Activated CD4-positive, alpha-beta T cell treated with anti-CD3 and anti-CD28 coated beads, Interleukin-2, amount 10 ng/mL, durations not matched to agents 7 days and 5 days (primary cell): ENCODE data around the gene IL36B. TPM values are rescaled to one million over a fixed set of nuclear protein-coding genes. Genes with fewer than 3 reads are reported as not detected.

Experiments
- CTCF ChIA-PET: fragments of 350-600 bp; sonication (Branson Sonifier 250); formaldehyde crosslinking; loops from one replicate; lab custom pipeline; 2021; ENCODE audit warnings: antibody characterized with exemption; lab: Charles Lee
- POLR2A ChIA-PET: fragments of 350-600 bp; sonication (Branson Sonifier 250); formaldehyde crosslinking; loops from one replicate; lab custom pipeline; 2021; ENCODE audit warnings: antibody characterized with exemption; lab: Charles Lee
- DNase-seq: peaks from one replicate; pipeline ENCODE4 v3.0.0-alpha.2; 2020
- H3K27ac Mint-ChIP-seq: one replicate; pipeline ENCODE4 v1.8.0; 2021; ENCODE audit warnings: mild to moderate bottlenecking, moderate library complexity, mixed read lengths
- H3K27me3 Mint-ChIP-seq: one replicate; pipeline ENCODE4 v1.8.0; 2021; ENCODE audit warnings: mixed read lengths
- H3K36me3 Mint-ChIP-seq: one replicate; pipeline ENCODE4 v1.8.0; 2021; ENCODE audit warnings: low read depth, mixed read lengths
- H3K4me1 Mint-ChIP-seq: one replicate; pipeline ENCODE4 v1.8.0; 2021; ENCODE audit warnings: mixed read lengths
- H3K4me3 Mint-ChIP-seq: one replicate; pipeline ENCODE4 v1.8.0; 2021; ENCODE audit warnings: mild to moderate bottlenecking, moderate library complexity, mixed read lengths
- H3K9me3 Mint-ChIP-seq: one replicate; pipeline ENCODE4 v1.8.0; 2021; ENCODE audit warnings: mixed read lengths
- total RNA-seq, 2 experiments: library from RNA; stranded (reverse); gene quantifications; one replicate each; pipeline ENCODE4 v1.2.3, GENCODE V29; 2021

Gene IL36B
- total RNA-seq, 2 experiments from 2014 or later = not detected

DNA sequence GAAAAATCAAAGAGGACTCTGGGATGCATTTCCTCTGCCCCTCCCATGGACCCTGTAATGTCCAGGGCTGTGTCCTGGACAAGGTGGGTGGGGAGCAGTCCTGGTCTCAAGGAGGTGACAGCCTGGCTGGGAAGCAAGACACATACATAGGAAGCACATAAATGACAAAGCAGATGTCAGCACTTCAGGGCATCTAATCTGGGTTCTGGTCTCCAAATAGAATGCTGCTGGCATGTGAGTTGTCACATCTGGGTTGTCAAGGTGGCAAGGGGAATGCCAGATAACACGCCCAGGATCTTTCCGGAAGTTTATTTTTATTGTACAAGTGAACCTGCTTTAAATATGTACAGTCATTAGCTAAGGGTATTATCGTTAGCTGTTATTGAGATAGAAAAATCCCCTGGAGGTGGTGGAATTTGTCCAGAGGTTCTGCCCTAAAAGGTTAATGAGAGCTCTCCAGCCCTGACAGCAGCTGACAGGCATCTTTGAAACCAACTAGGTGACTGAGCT, 20.7 kb upstream of the IL36B start:
- no peaks in the 10 kb centered on the region for H3K9me3 Mint-ChIP-seq
- H3K4me3 Mint-ChIP-seq = no peak overlapping the region
- no peak overlapping the region for H3K27ac Mint-ChIP-seq
- ChIA-PET POLR2A (no interaction called here), CTCF (interaction anchor here (1.4 kb wide), 1 partner anchor 9 kb away, joined by 5 read pairs; no protein-coding TSS in a partner anchor)
- peaks cover 9% of the 10 kb centered on the region for H3K4me1 Mint-ChIP-seq
- no peak for DNase-seq
- peaks cover 11% of the 10 kb centered on the region for H3K27me3 Mint-ChIP-seq
- H3K36me3 Mint-ChIP-seq = no peaks in the 10 kb centered on the region

DNA sequence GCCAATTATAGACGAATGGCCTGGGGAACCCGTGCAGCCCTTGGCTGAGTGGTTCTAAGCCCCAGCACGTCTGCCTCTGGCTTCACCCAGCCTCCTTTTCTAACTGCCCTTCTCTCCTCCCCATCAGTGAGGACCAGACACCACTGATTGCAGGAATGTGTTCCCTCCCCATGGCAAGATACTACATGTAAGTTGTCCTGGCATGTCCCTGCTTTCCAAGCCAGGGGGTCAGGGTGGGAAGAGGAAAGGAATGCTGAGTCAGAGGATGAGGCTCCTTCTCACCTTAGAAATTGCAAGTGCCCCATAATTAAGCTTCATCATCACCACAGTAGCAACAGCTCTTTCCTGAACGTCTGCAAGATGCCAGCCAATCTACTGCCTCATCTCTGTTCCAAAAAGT, 19.9 kb upstream of the IL36B start:
- ChIA-PET CTCF (interaction anchor here (0.5 to 1.4 kb wide), 2 partner anchors 8 to 1205 kb away, joined by 3 to 5 read pairs; no protein-coding TSS in a partner anchor), POLR2A (no interaction called here)
- Mint-ChIP-seq H3K27ac (no peak overlapping the region), H3K4me3 (no peak overlapping the region), H3K36me3 (no peaks in the 10 kb centered on the region), H3K27me3 (peaks cover 10% of the 10 kb centered on the region), H3K9me3 (no peaks in the 10 kb centered on the region), H3K4me1 (peaks cover 9% of the 10 kb centered on the region)
- DNase-seq = no peak

DNA sequence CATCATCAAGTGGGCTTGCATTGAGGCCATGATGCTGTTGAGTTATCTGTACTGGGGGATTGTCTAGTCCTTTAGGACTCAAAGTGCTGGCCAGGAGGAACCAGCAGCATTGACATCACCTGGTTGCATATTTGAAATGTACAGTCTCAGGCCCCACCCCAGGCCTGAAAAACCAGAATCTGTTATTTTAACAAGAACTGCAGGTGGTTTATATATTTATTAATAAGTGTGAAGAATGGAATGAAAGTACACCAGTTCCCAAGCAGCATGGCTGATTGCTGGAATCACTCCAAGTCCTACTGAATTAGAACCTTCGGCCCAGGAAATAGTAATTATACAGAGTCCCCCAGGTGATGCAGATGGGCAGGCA, 17.9 kb upstream of the IL36B start:
- no peak for DNase-seq
- peaks cover 6% of the 10 kb centered on the region for H3K27me3 Mint-ChIP-seq
- H3K9me3 Mint-ChIP-seq = no peaks in the 10 kb centered on the region
- no peaks in the 10 kb centered on the region for H3K36me3 Mint-ChIP-seq
- H3K27ac Mint-ChIP-seq = no peak overlapping the region
- H3K4me1 Mint-ChIP-seq = peaks cover 9% of the 10 kb centered on the region
- ChIA-PET POLR2A (no interaction called here), CTCF (no interaction called here)
- no peak overlapping the region for H3K4me3 Mint-ChIP-seq

DNA sequence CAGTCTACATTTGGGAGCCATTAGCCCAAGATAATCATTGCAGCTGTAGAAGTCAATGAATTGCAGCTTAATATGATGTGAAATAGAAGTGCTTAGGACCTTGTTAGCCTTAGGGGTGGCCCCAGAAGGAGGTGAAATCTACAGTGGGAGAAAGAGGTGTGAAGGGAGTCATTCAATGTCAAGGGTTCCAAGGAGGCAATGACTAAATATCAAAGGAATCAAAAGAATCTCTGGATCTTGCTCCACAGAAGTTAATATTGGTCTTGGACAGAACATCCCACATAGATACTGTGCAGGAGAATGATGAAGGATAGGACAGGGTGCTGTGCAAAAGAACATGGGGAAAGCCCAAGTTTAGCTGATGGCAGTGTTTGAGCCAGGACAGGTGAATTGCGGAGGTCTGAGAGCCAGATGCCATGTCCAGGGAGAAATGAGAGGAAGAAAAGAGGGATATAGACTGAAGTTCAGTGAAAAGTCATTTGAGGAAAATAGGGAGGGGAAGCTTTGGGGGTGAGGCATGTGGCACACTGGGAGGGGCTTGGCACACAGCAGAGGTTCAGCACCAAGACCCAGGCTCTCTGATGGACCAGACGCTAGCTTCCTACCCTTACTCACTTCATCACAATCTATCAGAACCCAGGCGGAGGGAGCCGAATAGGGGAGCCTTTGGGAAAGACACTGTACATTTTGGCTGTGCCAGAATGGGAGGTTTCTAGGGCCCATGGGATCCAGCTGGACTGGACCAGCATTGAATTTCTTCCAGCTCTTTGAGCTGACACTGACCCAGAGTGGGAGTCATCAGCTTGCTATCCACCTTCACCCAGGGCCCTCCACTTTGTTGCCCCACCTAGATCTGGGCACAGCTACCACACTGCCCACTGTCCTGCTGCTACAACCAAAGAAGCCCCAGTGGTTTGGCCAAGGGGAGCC, 17.3 kb upstream of the IL36B start:
- peaks cover 6% of the 10 kb centered on the region for H3K27me3 Mint-ChIP-seq
- H3K9me3 Mint-ChIP-seq = no peaks in the 10 kb centered on the region
- H3K4me1 Mint-ChIP-seq = peaks cover 4% of the 10 kb centered on the region
- H3K27ac Mint-ChIP-seq = no peak overlapping the region
- no peak overlapping the region for H3K4me3 Mint-ChIP-seq
- DNase-seq = no peak
- no peaks in the 10 kb centered on the region for H3K36me3 Mint-ChIP-seq
- ChIA-PET CTCF (interaction anchor here (0.5 to 2.3 kb wide), 2 partner anchors 10 to 14 kb away, joined by 3 to 8 read pairs; no protein-coding TSS in a partner anchor), POLR2A (no interaction called here)

DNA sequence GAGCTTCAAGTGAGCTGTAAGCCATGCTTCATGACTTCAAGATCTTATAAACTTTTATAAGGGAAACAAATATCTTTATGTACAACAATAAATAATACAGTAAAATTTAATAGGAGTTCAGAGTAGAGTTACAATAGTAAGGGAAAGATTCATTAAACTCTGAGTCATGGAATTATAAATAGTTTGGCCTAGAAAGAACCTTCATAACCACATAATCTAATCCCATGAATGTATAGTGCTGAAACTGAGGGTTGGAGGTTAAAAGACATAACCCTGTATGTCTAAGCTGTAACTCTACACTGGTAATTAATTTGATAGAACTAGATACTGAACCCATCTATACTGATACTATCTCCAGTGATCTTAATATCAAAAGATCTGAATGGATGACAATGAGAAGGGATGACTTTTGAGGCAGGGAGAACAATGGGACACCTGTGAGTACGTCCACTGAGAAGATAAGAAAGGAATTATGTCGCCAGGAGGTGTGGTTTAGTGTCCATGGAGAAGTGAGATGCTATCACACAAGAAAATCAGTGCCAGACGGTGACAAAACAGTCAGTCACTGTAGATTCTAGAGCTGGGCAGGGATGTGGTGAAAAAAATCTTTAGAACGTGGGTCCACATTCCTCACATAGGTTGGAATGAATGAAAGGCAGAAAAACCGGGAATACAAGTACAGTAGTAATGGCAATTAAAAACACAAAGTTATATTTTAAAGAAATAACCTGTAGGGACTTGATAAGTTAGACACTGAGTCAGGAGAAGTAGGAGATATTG, 16.2 kb upstream of the IL36B start:
- Mint-ChIP-seq H3K27ac (no peak overlapping the region), H3K9me3 (no peaks in the 10 kb centered on the region), H3K36me3 (no peaks in the 10 kb centered on the region), H3K4me3 (no peak overlapping the region), H3K27me3 (peaks cover 6% of the 10 kb centered on the region), H3K4me1 (no peaks in the 10 kb centered on the region)
- DNase-seq = no peak
- CTCF ChIA-PET = interaction anchor here (2.3 kb wide), 1 partner anchor 11 kb away, joined by 8 read pairs; no protein-coding TSS in a partner anchor
- POLR2A ChIA-PET = interaction anchor here (0.7 kb wide), 1 partner anchor 53 kb away, joined by 4 read pairs; no protein-coding TSS in a partner anchor

DNA sequence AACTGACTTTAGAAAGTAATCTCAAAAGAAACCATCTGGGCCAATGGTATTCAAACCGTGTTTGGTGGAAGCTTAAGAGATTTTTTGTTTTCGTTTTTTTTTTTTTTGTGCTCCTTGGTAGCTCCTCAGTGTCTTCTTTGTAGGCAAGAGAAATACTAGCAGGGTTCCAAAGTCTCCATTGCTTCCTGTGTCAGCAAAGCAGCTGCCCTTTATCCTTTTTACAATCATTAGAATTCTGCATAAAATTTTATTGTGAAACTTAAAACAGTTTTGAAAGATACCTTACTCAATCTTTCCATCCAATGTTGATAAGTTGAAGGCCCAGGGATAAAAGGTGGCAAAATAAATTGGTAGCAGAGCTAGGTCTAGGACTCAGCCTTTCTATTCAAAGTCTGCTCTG, 15.6 kb upstream of the IL36B start:
- H3K27ac Mint-ChIP-seq = no peak overlapping the region
- H3K27me3 Mint-ChIP-seq = peaks cover 6% of the 10 kb centered on the region
- no peak for DNase-seq
- no peak overlapping the region for H3K4me3 Mint-ChIP-seq
- H3K36me3 Mint-ChIP-seq = no peaks in the 10 kb centered on the region
- no peaks in the 10 kb centered on the region for H3K9me3 Mint-ChIP-seq
- POLR2A ChIA-PET = interaction anchor here (0.7 kb wide), 1 partner anchor 52 kb away, joined by 4 read pairs; no protein-coding TSS in a partner anchor
- no peaks in the 10 kb centered on the region for H3K4me1 Mint-ChIP-seq
- CTCF ChIA-PET = interaction anchor here (2.3 kb wide), 1 partner anchor 12 kb away, joined by 8 read pairs; no protein-coding TSS in a partner anchor

DNA sequence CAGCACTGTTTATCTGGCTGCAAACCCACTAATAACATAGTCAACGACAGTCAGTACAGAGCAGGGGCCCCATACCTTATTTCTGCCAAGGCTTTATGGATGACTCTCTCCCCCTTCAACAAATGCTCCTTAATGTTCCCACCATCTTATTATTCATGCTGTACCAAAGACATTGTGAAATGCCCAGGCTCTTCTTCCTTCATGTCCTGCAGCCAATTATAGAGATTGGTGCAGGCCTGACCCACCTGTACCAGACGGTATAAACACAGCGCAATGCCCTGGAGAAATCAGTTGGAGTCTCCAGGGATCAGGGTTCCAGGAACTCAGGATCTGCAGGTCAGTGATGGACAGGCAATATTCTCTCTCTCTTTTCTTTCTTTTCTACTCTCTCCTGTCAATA, 15.0 kb upstream of the IL36B start, which contains the start of gene IL1F10:
IL1F10 (plus strand) TSS at position 290 of the 400 bp plus-strand sequence. CDS start 4,769 bp downstream, outside the sequence.
- peaks cover 6% of the 10 kb centered on the region for H3K27me3 Mint-ChIP-seq
- no peaks in the 10 kb centered on the region for H3K36me3 Mint-ChIP-seq
- H3K4me1 Mint-ChIP-seq = no peaks in the 10 kb centered on the region
- H3K4me3 Mint-ChIP-seq = no peak within 1 kb of the TSS
- ChIA-PET POLR2A (no interaction called here), CTCF (interaction anchor here (1.2 kb wide), 1 partner anchor 13 kb away, joined by 3 read pairs; no protein-coding TSS in a partner anchor)
- no peak within 1 kb of the TSS for H3K27ac Mint-ChIP-seq
- H3K9me3 Mint-ChIP-seq = no peaks in the 10 kb centered on the region
- DNase-seq = no peak

DNA sequence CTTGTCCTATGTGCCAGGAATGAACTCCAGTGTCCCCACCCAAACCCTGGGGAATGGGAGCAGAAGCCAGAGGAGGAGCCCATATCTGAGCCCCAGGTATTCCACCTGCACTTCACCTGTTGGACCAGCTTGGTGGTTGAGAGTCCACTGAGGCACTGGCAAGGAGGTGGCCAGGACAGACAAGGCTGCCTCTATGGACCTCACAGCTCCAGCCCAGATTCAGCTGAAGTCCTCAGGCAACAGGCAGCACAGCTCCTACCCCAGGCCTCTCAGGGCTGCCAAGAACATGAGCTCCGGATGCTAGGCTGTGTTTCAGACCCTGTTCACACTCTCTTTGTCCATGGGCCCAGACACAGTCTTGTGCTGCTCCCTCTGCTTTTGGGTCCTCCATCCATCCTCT, 12.2 kb upstream of the IL36B start:
- Mint-ChIP-seq H3K27ac (no peak overlapping the region), H3K27me3 (peaks cover 4% of the 10 kb centered on the region), H3K4me3 (no peak overlapping the region), H3K36me3 (no peaks in the 10 kb centered on the region), H3K4me1 (no peaks in the 10 kb centered on the region), H3K9me3 (no peaks in the 10 kb centered on the region)
- ChIA-PET POLR2A (no interaction called here), CTCF (interaction anchor here (0.9 to 1.9 kb wide), 3 partner anchors 8 to 15 kb away, joined by 3 to 5 read pairs (median 4); no protein-coding TSS in a partner anchor)
- DNase-seq = no peak

DNA sequence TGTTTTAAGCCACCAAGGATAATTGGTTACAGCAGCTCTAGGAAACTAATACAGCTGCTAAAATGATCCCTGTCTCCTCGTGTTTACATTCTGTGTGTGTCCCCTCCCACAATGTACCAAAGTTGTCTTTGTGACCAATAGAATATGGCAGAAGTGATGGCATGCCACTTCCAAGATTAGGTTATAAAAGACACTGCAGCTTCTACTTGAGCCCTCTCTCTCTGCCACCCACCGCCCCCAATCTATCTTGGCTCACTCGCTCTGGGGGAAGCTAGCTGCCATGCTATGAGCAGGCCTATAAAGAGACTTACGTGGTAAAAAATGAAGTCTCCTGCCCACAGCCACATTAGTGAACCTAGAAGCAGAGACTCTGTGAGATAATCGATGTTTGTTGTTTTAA, 11.6 kb upstream of the IL36B start:
- ChIA-PET POLR2A (no interaction called here), CTCF (interaction anchor here (0.9 to 1.9 kb wide), 3 partner anchors 9 to 16 kb away, joined by 3 to 5 read pairs (median 4); no protein-coding TSS in a partner anchor)
- no peak overlapping the region for H3K4me3 Mint-ChIP-seq
- H3K27me3 Mint-ChIP-seq = peaks cover 2% of the 10 kb centered on the region
- DNase-seq = no peak
- no peaks in the 10 kb centered on the region for H3K9me3 Mint-ChIP-seq
- H3K27ac Mint-ChIP-seq = no peak overlapping the region
- H3K36me3 Mint-ChIP-seq = no peaks in the 10 kb centered on the region
- H3K4me1 Mint-ChIP-seq = no peaks in the 10 kb centered on the region

DNA sequence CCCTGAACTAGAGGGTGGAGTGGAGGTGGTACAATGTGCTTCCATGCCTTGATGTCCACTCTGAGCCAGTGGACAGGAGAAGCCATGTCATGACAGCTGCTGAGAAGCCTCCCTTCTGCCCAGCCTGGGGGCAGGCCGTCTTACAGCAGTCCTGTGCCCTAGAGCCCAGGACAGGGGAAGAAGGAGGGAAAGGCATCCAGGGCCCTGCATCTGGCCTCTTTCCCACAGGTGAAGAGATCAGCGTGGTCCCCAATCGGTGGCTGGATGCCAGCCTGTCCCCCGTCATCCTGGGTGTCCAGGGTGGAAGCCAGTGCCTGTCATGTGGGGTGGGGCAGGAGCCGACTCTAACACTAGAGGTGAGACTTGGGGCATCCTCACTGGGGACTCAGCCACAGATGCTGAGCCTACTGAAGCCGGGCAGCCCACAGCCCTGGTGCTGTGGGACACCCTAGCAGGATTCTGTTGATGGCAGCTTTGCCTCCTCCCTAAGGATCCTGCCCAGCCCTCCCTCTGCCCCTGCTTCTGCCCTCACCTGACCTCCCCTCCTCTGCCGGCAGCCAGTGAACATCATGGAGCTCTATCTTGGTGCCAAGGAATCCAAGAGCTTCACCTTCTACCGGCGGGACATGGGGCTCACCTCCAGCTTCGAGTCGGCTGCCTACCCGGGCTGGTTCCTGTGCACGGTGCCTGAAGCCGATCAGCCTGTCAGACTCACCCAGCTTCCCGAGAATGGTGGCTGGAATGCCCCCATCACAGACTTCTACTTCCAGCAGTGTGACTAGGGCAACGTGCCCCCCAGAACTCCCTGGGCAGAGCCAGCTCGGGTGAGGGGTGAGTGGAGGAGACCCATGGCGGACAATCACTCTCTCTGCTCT, 9.5 kb upstream of the IL36B start:
- Mint-ChIP-seq H3K27ac (no peak overlapping the region), H3K36me3 (no peaks in the 10 kb centered on the region), H3K4me1 (no peaks in the 10 kb centered on the region), H3K27me3 (no peaks in the 10 kb centered on the region), H3K9me3 (no peaks in the 10 kb centered on the region), H3K4me3 (no peak overlapping the region)
- DNase-seq = no peak
- POLR2A ChIA-PET = no interaction called here
- CTCF ChIA-PET = interaction anchor here (0.9 kb wide), 1 partner anchor 22 kb away, joined by 3 read pairs; no protein-coding TSS in a partner anchor

DNA sequence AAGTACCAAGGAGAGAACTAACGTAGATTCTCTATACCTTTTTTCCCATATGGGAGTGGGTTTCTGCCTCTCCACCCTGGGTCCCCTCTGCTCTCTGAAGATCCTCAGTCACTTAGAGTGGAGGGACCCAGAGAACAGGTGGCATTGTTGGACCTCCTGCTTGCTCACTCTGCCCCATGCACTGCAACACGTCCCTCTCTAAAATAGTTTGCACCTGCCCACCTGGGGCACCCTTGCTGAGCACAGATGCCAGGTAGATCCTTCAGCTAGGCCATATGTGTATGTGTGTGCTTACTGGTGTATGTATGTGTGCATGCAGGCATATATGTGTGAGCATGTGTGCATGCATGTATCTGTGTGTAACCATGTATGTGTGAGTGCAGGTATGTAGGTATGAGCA, 8.6 kb upstream of the IL36B start:
- Mint-ChIP-seq H3K36me3 (peaks cover under 1% of the 10 kb centered on the region), H3K27me3 (no peaks in the 10 kb centered on the region), H3K9me3 (peaks cover 2% of the 10 kb centered on the region), H3K27ac (no peak overlapping the region), H3K4me1 (no peaks in the 10 kb centered on the region), H3K4me3 (no peak overlapping the region)
- CTCF ChIA-PET = no interaction called here
- POLR2A ChIA-PET = no interaction called here
- no peak for DNase-seq
